NCI-H146 treated with DMSO at 0.1 percent for 48 hours (cell line): ENCODE data around the gene SPPL2C.

Experiments
- DNase-seq: peaks from one replicate; lab custom pipeline; 2025; ENCODE audit not compliant: unreplicated experiment; lab: John Stamatoyannopoulos, UW

The SPPL2C gene

DNA sequence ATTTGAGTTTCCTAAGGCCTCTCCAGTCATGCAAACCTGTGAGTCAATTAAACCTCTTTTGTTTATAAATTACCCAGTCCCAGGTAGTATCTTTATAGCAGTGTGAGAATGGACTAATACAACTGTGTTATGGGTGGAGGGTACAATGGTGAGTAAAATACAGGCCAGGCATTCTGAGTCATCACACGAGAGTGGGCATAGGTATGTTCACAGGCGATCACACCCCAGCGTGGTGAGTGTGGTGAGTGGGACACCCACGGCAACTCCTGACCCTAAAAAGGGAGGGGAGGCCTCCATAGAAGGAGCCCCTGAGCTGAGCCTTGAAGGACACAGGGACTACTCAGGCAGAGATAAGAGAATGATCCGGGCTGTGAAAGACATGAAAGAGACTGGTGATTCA, 27.0 kb downstream of the SPPL2C start:
- DNase-seq: no peak

GRCh38 chr17:45873728-45874127, 29.0 kb downstream of the SPPL2C start:
- DNase-seq: no peak

GRCh38 chr17:45874151-45874550, 29.5 kb downstream of the SPPL2C start:
- DNase-seq: no peak

DNA sequence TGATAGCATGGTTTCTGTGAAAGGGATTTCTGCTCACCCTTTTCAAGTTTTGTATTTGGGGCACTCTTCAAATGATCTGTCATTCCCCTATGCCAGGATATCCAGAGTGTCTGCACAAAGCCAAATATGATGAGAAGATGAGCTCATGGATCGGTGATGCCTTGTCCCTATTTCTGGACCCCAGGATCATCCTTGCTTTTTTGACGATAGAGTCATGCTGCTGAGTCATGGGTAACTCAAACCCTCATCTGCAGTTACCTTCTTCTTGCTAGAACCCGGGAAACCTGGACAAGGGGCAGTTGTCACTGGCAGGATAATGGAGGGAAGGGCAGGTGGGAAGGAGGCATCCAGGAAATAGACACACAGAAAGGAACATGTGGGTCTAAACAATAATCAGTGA, 31.9 kb downstream of the SPPL2C start:
- DNase-seq: no peak

GRCh38 chr17:45877467-45877866, 32.8 kb downstream of the SPPL2C start:
- DNase-seq: no peak

GRCh38 chr17:45883063-45883462, 38.4 kb downstream of the SPPL2C start:
- no peak for DNase-seq

GRCh38 chr17:45886852-45887251, 42.2 kb downstream of the SPPL2C start:
- DNase-seq: no peak

- DNase-seq: no peak
These were observed 43.7 kb downstream of the SPPL2C start for GRCh38 chr17:45888392-45888791.

- no peak for DNase-seq
These were observed 44.9 kb downstream of the SPPL2C start for GRCh38 chr17:45889579-45889978.

DNA sequence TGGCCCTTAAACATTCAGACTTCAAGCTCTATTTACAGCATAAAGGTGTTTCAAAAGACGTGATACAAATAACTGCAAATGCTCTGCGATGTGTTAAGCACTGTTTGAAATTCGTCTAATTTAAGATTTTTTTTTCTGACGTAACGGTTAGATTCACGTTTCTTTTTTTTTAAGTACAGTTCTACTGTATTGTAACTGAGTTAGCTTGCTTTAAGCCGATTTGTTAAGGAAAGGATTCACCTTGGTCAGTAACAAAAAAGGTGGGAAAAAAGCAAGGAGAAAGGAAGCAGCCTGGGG, 49.0 kb downstream of the SPPL2C start:
- no peak for DNase-seq

DNA sequence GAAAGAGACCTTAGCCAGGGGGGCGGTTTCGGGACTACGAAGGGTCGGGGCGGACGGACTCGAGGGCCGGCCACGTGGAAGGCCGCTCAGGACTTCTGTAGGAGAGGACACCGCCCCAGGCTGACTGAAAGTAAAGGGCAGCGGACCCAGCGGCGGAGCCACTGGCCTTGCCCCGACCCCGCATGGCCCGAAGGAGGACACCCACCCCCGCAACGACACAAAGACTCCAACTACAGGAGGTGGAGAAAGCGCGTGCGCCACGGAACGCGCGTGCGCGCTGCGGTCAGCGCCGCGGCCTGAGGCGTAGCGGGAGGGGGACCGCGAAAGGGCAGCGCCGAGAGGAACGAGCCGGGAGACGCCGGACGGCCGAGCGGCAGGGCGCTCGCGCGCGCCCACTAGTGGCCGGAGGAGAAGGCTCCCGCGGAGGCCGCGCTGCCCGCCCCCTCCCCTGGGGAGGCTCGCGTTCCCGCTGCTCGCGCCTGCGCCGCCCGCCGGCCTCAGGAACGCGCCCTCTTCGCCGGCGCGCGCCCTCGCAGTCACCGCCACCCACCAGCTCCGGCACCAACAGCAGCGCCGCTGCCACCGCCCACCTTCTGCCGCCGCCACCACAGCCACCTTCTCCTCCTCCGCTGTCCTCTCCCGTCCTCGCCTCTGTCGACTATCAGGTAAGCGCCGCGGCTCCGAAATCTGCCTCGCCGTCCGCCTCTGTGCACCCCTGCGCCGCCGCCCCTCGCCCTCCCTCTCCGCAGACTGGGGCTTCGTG, 49.5 kb downstream of the SPPL2C start, which contains the start of gene MAPT:
TSS of gene MAPT (plus strand) at position 533 of the 763 bp plus-strand sequence. CDS start 67,784 bp downstream, outside the sequence.
- peak; percentile 95 for DNase-seq

DNA sequence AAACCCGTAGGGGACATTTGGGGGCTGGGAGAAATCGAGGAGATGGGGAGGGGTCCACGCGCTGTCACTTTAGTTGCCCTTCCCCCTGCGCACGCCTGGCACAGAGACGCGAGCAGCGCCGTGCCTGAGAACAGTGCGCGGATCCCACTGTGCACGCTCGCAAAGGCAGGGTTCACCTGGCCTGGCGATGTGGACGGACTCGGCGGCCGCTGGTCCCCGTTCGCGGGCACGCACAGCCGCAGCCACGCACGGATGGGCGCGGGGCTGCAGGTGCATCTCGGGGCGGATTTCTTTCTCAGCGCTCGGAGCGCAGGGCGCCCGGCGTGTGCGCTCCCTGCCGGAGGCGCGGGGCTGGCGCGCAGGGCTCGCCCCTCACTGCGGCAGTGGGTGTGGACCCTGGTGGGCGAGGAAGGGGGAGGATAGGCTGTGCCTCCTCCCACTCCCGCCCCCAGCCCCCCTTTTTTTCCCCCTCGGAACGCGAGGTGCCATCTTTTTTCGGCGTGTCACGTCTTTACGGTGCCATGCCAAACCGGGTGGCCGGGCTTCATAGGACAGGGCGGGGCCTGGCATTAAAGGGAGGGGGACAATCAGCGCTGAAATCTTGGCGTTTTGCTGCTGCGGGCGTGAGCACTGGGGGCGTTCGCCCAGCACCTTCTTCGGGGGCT, 50.8 kb downstream of the SPPL2C start:
- DNase-seq: peak; percentile 56

DNA sequence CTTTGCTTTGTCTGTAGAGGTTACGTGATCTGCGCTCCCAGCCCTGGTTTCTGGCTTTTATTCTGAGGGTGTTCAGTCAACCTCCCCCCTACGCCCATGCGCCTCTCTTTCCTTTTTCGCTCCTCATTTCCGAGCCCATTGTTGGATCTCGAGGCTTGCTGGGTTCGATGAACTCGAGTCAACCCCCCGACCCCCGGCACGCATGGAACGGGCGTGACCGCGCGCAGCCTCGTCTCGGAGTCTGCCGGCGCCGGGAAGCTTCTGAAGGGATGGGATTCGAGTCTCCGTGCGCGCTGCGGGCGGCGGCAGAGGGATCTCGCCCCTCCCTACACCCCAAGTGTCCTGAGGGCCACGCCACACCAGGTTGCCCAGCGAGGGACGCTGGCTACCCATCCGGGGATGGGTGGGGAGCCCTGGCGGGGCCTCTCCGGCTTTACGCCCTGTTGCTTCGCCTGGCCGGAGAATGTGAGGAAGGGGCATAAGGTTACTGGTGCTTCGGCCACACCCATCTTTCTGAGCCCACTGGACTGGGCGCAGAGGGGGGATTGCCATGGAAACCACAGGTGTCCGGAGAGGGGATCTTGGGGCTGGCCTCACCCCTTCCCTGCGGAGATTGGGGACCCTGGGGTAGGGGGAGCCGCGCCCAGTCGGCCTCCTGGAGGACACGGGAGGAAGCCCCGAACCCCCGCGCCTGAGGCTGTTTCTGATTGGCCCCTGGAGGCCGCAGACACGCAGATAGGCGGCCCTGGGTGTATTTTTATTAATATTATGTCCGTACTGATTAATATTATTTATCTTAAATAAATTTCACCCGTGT, 51.5 kb downstream of the SPPL2C start:
- DNase-seq: peak; percentile 22
